DOHH2 (cell line): ENCODE data around the gene AFF1.

Source experiments
- EZH2phosphoT487 ChIP-seq: fragments of 200-600 bp; sonication (generic); IDR thresholded peaks from 2 replicates; pipeline ENCODE4 v1.6.1; 2017; ENCODE audit warnings: borderline replicate concordance, mild to moderate bottlenecking, antibody characterized with exemption, low read length, moderate library complexity, mixed read lengths
- TF ChIP-seq, protein P1 (sequence below): fragments of 200-600 bp; sonication (generic); IDR thresholded peaks from one replicate; pipeline ENCODE4 v1.5.1; 2014; ENCODE audit warnings: antibody characterized with exemption, mild to moderate bottlenecking, low read depth, low read length; ENCODE audit not compliant: poor library complexity, severe bottlenecking

DNA sequence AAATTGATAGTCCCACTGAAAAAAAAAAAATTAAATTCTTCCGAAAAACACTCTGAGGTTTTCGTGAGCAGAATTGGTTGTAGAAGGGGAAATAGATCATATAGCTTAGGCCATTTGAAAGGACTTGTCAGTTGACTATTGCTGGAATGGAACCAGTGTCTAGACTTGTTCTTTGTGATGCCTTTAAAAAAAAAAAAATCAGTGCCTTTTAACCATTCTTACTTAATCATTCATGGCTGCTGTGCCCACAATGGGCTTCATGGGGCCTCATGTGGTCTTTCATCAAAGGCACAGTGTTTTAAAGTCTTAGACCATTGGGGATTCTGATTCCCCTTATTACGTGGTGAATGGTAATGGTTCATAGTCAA, 139.3 kb downstream of the AFF1 start:
- TF ChIP-seq EZH2phosphoT487, result no peak
- TF ChIP-seq, protein P1, sequence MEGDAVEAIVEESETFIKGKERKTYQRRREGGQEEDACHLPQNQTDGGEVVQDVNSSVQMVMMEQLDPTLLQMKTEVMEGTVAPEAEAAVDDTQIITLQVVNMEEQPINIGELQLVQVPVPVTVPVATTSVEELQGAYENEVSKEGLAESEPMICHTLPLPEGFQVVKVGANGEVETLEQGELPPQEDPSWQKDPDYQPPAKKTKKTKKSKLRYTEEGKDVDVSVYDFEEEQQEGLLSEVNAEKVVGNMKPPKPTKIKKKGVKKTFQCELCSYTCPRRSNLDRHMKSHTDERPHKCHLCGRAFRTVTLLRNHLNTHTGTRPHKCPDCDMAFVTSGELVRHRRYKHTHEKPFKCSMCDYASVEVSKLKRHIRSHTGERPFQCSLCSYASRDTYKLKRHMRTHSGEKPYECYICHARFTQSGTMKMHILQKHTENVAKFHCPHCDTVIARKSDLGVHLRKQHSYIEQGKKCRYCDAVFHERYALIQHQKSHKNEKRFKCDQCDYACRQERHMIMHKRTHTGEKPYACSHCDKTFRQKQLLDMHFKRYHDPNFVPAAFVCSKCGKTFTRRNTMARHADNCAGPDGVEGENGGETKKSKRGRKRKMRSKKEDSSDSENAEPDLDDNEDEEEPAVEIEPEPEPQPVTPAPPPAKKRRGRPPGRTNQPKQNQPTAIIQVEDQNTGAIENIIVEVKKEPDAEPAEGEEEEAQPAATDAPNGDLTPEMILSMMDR, result no peak
